NCI-H146 (cell line): ENCODE measurements around the gene CACFD1.

Source experiments
- DNase-seq: peaks from one replicate; lab custom pipeline; 2025; lab: John Stamatoyannopoulos, UW

The CACFD1 gene

GRCh38 chr9:133459476-133460404 is at the start of gene CACFD1:
Gene CACFD1 (plus strand): TSS chr9:133459978. CDS start chr9:133460067, 89 bp downstream.
- DNase-seq = peak; percentile 99

- no peak for DNase-seq
These were observed 44.6 kb upstream of the CACFD1 start for GRCh38 chr9:133415170-133415569.

- DNase-seq = peak; percentile 85
These were observed 42.0 kb upstream of the CACFD1 start, which contains the start of gene REXO4 for GRCh38 chr9:133417541-133418461. Gene REXO4 (minus strand): TSS chr9:133418010. CDS start chr9:133417844, 166 bp downstream.

- DNase-seq = no peak
These were observed 40.8 kb upstream of the CACFD1 start for GRCh38 chr9:133419005-133419404.

GRCh38 chr9:133420392-133420827 is 39.4 kb upstream of the CACFD1 start:
- DNase-seq = no peak

- DNase-seq = peak; percentile 16
These were observed 37.9 kb upstream of the CACFD1 start, which contains the start of gene ADAMTS13 for GRCh38 chr9:133421615-133422542. Gene ADAMTS13 (plus strand): TSS chr9:133422367. CDS start chr9:133422444, 77 bp downstream.

GRCh38 chr9:133423216-133423615 is 36.6 kb upstream of the CACFD1 start:
- no peak for DNase-seq

GRCh38 chr9:133424187-133424586 is 35.6 kb upstream of the CACFD1 start:
- DNase-seq = no peak

- DNase-seq = no peak
These were observed 34.6 kb upstream of the CACFD1 start for GRCh38 chr9:133425049-133425632.

- DNase-seq = no peak
These were observed 33.8 kb upstream of the CACFD1 start for GRCh38 chr9:133426011-133426410.

- DNase-seq = no peak
These were observed 32.0 kb upstream of the CACFD1 start for GRCh38 chr9:133427658-133428348.

GRCh38 chr9:133428617-133429101 is 31.1 kb upstream of the CACFD1 start:
- peak; percentile 70 for DNase-seq

- no peak for DNase-seq
These were observed 30.6 kb upstream of the CACFD1 start for GRCh38 chr9:133429214-133429613.

- peak; percentile 48 for DNase-seq
These were observed 30.1 kb upstream of the CACFD1 start for GRCh38 chr9:133429641-133430161.

- no peak for DNase-seq
These were observed 29.5 kb upstream of the CACFD1 start for GRCh38 chr9:133430244-133430643.

GRCh38 chr9:133433351-133433843 is 26.4 kb upstream of the CACFD1 start:
- DNase-seq = no peak

- no peak for DNase-seq
These were observed 23.1 kb upstream of the CACFD1 start for GRCh38 chr9:133436681-133437080.

- no peak for DNase-seq
These were observed 21.8 kb upstream of the CACFD1 start for GRCh38 chr9:133437753-133438531.

GRCh38 chr9:133439337-133439736 is 20.4 kb upstream of the CACFD1 start:
- no peak for DNase-seq
